NOMO-1 treated with DMSO at 0.1 percent for 48 hours (cell line): ENCODE results near the gene DLG2.

ENCODE experiments used
- DNase-seq: peaks from one replicate; lab custom pipeline; 2025; ENCODE audit not compliant: unreplicated experiment; lab: John Stamatoyannopoulos, UW

Gene DLG2

DNA sequence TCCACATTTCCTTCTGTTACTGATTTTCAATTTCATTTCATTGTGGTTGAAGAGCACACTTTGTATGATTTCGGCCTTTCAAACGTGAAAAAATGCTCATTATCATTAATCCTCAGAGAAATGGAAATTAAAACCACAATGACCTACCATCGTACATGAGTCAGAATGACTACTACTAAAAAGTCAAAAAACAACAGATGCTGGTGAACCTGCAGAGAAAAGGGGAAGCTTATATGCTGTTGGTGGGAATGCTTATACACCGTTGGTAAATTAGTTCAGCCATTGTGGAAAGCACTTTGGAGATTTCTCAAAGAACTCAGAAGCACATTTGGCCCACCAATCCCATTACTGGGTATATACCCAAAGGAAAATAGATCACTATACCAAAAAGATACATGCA is 57.6 kb downstream of the DLG2 start:
- no peak for DNase-seq

DNA sequence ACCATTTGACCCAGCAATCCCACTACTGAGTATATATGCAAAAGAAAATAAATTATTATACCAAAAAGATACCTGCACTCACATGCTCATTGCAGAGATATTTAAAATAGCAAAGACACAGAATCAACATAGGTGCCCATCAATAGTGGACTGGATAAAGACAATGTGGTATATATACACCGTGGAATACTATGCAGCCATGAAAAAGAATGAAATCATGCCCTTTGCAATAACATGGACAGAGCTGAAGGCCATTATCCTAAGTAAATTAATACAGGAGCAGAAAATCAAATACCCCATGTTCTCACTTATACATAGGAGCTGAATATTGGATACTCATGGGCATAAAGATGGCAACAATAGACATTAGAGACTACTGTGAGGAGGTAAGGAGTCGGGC is 68.7 kb downstream of the DLG2 start:
- no peak for DNase-seq

DNA sequence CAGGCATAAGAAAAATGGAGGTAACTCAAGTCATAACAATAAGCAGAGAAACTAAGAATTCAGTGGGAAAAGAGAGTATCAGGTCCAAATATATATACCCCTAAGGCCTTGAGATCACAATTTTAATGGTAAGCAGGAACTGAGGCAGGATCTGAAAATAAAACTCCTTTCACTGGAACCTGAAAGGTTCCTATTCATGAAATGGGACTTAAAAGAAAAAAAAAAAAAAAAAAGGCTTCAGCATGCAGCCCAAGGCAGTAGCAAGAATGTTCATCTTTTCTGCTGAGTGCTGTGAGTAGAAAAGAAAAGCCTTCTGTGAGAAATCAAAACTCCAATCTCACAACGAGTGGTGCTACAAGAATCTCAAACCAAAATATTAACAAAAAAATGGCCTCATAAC is 75.3 kb downstream of the DLG2 start:
- no peak for DNase-seq

DNA sequence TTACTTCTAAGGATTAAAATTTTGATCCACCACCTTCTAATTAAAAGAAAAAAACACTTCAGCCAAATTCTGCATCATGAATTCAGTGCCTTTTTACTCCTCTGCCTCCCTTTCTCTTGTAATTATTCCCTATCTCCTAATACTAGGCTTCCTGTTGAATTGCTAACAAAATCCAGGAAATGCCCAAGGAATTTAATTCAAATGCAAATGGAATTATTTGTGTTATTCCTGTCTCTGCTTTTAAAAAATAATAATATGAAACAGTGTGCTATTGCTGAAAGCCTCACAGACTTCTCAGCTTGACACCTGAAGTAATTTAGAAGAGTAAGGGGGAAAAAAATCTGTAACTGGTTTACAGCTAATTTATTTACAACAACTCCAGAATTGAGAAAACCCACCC is 85.5 kb downstream of the DLG2 start:
- no peak for DNase-seq

DNA sequence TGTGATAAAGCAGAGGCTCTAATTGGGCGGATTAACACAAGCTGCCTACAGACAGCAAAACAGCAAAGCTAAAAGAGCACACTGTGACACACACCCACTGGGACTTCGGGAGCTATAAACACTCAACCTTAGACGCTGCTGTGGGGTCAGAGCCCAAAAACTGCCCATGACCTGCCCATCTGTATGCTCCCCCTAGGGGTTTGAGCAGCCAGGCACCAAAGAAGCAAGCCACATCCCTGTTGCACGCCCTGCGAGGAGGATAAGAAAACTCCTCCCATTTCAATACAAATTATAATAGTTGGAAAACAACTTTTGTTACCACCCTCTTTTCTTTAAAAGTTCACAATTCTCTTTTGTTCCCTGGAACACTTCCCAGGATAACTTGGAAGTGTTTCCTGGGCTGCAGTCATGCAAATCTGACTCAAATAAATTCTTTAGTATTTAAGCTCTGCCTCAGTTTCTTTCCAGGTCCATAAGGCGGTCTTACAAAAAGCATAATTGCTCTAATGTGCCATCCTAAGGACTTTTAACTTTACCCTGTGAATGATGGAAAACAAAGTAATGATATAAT is 86.4 kb downstream of the DLG2 start:
- no peak for DNase-seq

DNA sequence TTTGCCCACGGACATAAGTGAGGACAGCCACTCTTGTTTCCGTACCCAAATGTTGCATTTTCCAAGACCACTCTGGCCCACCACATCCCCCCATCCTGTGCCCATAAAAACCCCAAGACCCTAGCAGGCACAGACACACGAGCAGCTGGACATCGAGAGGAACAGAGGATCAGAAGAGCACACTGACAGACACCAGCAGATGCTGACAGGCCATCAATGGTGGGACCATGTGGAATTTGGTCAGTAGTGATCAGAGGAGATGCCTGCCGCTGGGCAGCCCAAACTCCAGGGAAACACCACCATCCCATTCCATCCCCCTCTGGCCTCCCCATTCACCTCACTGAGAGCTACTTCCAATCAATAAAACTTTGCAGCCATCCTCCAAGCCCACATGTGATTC is 87.0 kb downstream of the DLG2 start:
- no peak for DNase-seq

DNA sequence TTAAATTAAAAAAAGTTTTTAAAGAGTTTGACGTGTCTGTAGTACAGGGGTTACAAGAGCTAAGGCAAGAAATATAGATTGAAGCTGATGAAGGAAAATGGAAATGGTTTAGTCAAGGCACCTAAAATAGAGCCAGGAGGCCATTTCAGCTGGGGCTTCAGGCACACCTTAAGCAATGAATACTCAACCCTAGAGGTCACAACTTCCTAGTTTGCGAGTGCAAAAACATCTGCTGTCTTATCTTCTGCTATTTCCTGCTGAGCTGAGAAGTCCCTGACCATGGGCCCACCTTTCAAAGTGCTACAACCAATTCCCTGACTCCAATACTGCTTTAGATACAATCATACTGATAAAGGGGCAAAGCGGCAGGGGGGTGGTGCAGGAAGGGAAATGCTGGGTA is 87.4 kb downstream of the DLG2 start:
- no peak for DNase-seq

DNA sequence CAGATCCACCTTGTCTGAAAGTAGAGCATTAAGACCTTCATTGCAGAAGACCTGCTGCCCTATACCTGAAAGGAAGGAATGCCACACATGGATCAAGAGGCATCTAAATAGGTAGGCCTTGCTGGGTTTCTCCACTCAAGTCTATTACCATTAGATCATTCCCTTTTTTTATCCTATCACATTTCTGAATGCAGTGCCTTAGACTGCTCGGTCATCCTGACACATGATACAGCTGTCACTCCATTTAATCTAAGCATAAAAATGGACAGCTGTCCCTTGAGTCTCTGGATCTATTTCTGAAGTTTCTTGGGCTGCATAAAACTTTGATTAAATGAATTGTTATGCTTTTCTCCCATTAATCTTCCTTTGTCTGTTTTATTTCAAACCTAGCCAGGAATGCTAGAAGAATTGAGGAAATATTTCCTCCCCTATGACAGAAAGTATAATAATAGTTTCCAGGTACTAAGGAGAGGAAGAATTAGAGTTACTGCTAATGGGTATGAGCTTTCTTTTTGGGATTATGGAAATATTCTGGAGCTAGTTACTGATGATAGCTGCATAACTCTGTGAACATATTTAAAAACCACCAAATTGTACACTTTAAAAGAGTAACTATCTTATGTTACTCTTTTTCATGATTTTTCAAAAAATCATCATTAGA is 88.0 kb downstream of the DLG2 start:
- no peak for DNase-seq

DNA sequence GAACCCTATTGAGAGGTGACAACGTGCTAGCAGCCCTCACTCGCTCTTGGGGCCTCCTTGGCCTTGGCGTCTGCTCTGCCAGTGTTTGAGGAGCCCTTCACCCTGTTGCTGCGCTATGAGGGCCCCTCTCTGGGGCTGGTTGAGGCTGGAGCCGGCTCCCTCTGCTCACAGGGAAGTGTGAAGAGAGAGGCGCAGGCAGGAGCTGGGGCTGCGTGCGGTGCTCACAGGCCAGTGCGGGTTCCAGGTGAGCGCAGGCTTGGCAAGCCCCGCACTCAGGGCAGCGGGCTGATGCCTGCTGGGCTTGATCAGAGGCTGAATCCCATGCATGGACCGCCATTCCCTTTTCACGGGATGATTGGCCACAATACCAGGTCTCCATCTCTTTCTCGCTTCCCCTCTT is 90.7 kb downstream of the DLG2 start:
- DNase-seq, result no peak

DNA sequence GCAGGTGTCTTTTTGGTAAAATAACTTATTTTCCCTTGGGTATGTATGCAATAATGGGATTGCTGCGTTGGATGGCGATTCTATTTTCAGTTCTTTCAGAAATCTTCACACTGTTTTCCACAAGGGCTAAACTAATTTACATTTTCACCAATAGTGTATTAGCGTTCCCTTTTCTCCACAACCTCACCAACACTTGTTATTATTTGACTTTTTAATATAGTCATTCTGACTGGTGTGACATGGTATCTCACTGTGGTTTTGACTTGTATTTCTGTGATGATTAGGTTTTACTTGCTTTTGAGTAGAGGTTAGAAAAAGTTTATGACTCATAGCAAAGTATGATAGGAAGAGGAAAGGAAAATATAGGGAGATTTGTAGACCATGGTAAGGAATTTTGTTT is 92.3 kb downstream of the DLG2 start:
- DNase-seq, result no peak

DNA sequence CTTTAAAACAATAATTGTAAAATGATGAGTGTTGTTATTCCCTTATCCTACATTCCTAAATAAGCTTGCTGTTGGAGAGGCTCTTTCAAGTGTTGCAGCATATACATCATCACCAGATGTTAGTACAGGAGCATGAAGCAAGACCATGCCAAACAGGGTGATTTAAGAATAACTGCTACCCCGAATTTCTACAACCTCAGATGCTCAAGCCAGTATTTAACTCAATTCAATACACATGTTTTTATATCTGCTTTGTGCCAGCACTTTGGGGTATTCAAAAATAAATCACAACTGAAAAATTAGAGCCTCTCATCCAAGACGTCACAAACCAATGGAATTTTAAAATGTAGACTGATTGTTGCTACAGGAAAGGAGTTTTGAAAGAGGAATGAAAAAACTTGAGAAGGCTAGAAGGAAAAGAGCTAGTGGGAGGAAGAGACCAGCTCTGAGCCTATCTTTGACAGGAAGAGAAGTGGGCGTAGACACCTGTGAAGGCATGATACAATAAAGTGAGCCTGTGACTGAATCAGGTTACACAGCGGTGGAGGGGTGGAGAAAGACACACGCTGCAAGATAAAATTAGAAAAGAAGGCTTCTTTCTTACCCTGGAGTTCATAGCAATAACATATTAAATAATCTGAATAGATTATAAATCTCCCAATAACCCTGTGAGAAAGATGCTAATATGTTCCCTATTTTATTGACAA is 95.8 kb downstream of the DLG2 start:
- DNase-seq, result no peak

DNA sequence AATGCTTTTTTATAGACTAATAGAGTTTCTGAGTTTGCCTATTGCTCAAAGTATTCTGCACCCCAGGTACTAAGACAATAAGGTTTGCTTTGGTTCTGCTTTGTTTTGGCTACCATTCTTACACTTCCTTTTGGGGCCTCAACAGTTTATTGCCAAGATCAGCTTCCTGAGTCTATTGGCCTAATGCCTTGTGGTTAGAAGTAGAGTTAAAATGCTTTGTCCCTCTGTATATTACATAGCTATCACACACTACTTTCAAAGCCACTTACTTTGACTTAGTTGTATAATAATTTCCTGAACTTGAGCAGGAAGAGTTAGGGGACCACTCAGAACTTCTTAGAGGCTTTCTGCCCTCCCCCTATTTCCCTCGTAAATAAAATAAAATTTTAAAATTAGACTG is 96.5 kb downstream of the DLG2 start:
- no peak for DNase-seq

DNA sequence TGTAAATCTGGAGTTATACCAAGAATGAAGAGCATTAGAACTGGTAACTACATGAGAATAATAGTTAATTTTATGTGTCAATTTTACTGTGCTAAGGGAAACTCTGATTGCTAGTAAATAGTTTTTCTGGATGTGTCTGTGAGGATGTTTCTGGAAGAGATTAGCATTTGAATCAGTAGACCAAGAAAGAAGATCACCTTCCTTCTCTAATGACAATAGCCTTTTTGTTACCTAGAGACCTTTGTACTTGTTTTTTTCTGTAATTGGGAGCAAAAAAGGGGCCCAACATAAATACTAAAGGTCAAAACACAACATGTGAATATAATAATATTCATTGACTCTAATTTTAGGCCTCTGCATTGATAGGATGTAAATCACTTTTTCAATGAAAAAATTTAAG is 100.6 kb downstream of the DLG2 start:
- DNase-seq, result no peak

DNA sequence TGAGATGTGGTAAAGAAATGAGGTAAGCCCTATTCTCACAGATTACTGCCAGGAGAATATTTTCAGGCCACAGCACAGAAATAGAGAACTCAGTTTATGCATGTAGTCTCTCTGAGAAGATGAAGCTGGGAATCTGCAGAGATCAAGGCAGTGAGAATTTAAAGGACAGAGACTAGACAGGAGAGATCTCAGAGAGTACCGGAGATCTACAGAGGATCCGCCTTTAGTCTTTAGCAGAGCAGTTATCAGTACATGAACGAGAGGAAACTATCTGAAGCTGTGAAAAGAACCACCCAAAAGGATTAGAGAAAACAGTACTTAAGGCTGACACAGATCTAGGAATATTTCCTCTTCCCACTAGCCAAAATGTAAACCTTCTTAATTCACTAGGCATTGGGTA is 101.5 kb downstream of the DLG2 start:
- DNase-seq, result no peak

DNA sequence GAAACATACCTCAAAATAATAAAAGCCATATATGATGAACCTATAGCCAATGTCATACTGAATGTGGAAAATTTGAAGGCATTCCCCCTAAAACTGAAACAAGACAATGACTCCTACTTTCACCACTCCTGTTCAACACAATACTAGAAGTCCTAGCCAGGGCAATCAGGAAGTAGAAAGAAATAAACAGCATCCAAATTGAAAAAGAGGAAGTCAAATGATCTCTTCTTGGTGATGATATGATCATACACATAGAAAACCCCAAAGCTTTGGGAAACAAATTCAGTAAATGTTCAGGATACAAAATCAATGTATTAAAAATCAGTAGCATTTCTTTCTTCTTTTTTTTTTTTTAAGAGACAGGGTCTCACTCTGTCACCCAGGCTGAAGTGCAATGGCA is 109.9 kb downstream of the DLG2 start:
- DNase-seq, result no peak

DNA sequence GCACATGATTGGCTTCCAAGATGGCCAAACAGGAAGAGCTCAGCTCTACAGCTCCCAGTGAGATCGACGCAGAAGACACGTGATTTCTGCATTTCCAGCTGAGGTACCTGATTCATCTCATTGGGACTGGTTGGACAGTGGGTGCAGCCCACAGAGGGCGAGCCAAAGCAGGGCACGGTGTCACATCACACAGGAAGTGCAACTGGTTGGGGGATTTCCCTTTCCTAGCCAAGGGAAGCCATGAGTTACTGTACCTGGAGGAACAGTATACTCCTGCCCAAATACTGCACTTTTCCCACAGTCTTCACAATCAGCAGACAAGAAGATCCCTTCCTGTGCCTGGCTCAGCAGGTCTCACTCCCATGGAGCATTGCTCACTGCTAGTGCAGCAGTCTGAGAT is 131.2 kb downstream of the DLG2 start:
- DNase-seq, result no peak

DNA sequence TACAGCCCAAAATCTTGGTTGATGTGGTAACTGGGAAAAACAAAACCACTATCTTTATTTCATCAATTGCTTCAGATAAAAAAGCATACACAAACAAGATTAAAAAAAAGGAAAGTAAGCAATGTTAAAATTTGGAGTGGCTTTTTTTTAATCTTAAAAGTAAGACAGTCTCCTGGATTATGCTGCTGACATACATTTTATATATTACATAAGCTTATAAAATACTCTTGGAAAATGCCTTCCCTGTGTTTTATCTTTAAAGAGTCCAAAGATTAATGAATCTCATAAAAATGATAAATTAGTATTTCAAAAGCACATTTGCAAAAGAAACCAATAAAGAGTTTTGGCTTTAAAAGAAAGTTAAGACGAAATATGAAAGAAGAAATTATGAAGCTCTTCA is 132.7 kb downstream of the DLG2 start:
- no peak for DNase-seq

DNA sequence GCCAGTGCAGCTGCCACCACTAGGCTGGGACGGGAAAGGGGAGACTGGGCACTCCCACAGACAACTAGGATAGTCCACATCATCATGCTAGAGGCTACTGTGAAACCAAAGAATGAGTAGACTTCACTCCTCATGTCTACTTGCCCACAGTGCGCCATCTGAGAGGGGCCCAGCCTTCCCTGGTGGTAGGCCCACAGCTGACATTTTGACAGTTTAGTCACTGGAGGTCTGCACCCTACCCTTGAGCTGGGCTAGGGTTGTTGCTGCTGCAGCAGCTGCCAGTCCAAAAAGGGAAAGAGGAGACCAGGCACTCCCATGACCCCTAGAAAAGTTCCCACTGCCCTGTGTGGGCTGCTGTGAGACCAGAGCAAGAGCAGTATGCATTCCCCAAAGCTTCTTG is 141.2 kb downstream of the DLG2 start:
- no peak for DNase-seq

DNA sequence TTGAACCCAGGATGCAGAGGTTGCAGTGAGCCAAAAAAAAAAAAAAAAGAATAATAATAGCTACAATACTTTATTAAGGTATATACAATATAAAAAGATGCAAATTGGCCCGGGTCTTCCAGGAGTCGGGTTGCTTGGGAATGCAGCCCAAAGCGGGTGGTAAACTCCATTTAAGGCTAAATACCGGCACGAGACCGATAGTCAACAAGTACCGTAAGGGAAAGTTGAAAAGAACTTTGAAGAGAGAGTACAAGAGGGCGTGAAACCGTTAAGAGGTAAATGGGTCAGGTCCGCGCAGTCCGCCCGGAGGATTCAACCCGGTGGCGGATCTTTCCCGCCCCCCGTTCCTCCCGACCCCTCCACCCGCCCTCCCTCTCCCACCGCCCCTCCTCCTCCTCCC is 143.3 kb downstream of the DLG2 start:
- no peak for DNase-seq

DNA sequence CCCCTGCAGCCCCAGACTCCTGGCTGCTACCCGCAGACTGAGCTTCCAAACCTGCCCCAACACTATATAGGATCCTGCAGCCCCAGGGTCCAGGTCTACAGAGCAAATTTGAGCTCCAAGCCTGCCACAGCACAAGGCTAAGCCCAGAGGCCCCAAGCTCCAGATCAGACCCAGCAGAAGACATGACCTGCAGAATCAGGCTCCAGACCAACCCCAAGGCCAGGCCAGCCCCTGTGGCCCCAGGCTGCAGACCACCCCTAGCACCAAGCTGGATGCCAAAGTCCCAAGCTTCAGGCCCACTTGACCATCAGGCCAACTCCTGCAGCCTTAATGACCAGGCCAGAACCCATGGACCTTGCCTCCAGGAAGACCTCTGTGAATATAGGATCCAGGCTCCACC is 145.3 kb downstream of the DLG2 start:
- no peak for DNase-seq

DNA sequence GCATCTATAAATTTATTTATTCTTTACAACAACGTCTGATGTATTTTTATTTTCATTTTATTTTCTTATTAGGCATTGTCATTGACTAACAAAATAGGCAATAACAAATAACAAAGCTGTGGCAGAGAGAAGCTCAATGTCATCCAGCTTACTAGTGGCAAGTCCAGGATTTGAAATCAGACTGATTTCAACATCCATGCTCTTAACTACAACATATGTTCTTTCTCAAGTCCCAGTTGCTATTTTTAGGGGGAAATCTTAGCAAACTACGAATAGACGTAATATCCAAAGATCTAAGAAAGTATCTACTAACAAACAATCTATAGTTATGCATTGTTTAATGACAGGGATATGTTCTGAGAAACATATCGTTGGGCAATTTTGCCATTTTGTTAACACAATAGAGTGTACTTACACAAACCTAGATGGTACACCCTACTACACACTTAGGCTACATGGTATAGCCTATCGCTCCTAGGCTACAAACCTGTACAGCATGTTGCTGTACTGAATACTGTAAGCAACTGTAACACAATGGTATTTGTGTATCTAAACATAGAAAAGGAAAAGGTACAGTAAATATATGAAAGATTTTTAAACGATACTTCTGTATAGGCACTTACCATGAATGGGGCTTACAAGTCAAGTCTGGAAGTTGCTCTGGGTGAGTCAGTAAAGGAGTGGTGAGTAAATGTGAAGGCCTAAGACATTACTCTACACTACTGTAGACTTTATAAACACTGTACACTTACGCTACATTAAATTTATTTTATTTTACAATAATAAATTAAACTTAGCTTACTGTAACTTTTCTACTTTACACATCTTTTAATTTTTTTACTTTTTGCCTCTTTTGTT is 151.3 kb downstream of the DLG2 start:
- no peak for DNase-seq

DNA sequence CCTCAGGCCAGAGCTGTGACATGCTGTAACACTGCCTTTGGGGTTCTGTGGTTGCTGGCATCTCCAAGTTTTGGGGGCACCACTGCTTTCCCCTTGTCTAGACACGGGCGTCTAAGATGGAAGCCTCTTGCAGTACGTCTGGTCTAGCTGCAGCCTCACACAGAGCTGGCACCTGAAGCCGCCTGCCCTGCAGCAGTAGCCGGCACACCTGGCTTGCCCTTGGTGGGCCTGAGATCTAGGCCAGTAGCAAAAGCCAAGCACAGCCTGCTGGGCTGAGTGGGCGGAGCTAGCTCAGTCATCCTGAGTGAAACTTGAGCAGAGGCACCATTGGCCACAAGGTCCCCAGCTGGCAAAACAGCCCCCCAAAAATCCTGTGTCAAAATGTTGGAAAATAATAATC is 154.2 kb downstream of the DLG2 start:
- DNase-seq, result no peak
